ENCODE data around the gene C10orf90. TPM values are rescaled to one million over a fixed set of nuclear protein-coding genes. Genes with fewer than 3 reads are reported as not detected.

Gene C10orf90
- total RNA-seq, 1 donor from 2014 or later: 0.89 TPM

DNA sequence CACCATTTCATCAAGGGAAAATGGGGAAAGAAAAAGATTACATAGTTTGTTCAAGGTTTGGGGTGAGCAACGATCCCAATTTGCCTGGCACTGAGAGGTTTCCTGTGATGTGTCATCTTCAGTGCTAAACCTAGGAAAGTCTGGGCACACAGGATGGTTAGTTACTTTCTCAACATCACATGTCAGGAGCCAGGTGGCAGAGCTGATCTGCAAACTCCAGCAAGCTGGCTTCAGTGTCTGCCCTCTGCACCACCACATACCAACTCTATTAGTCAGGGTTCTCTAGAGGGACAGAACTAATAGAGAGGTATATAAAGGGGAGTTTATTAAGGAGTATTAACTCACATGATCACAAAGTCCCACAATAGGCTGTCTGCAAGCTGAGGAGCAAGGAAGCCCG lies 293.5 kb downstream of the C10orf90 start:
- Mint-ChIP-seq H3K27me3 (ENCODE audit: low read depth) (no peaks in the 10 kb centered on the region), H3K9me3 (peaks cover 13% of the 10 kb centered on the region), H3K36me3 (ENCODE audit: low read depth) (peaks cover 39% of the 10 kb centered on the region), H3K4me3 (no peak overlapping the region), H3K4me1 (peaks cover 17% of the 10 kb centered on the region), H3K27ac (ENCODE audit: unreplicated experiment) (no peak overlapping the region)
- TF ChIP-seq, protein P1, sequence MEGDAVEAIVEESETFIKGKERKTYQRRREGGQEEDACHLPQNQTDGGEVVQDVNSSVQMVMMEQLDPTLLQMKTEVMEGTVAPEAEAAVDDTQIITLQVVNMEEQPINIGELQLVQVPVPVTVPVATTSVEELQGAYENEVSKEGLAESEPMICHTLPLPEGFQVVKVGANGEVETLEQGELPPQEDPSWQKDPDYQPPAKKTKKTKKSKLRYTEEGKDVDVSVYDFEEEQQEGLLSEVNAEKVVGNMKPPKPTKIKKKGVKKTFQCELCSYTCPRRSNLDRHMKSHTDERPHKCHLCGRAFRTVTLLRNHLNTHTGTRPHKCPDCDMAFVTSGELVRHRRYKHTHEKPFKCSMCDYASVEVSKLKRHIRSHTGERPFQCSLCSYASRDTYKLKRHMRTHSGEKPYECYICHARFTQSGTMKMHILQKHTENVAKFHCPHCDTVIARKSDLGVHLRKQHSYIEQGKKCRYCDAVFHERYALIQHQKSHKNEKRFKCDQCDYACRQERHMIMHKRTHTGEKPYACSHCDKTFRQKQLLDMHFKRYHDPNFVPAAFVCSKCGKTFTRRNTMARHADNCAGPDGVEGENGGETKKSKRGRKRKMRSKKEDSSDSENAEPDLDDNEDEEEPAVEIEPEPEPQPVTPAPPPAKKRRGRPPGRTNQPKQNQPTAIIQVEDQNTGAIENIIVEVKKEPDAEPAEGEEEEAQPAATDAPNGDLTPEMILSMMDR (conservative IDR thresholded peaks at IDR 0.05): no peak
- no peak for DNase-seq (ENCODE audit: low read depth, low spot score)

DNA sequence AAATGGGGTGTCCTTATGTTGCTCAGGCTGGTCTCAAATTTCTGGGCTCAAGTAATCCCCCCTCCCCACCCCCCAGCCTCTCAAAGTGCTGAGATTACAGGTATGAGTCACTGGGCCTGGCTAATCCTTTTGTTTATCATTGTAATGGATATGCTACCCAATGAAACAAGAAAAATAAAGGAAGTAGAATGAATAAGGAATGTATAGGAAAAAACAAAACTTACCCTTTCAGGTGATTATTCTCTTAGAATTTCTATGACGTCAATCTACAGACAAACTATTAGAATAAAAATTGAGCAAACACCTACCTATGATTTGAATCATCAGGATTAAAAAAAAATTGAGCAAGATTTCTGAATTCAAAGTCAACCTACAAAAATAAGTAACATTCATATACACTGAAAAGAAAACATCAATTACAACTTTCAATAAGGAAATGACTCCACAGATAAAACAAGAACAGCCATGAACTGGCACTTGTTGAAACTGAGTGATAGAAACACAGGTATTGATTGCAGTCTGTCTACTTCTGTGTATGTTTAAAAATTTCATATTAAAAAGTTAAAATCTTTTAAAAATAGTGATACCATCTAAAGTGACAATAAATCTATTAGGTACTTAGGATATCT lies 294.5 kb downstream of the C10orf90 start:
- TF ChIP-seq, protein P1 (conservative IDR thresholded peaks at IDR 0.05): no peak
- DNase-seq (ENCODE audit: low read depth, low spot score): no peak
- Mint-ChIP-seq H3K4me1 (peaks cover 17% of the 10 kb centered on the region), H3K27me3 (ENCODE audit: low read depth) (no peaks in the 10 kb centered on the region), H3K27ac (ENCODE audit: unreplicated experiment) (no peak overlapping the region), H3K36me3 (ENCODE audit: low read depth) (peaks cover 39% of the 10 kb centered on the region), H3K4me3 (no peak overlapping the region), H3K9me3 (peaks cover 13% of the 10 kb centered on the region)

DNA sequence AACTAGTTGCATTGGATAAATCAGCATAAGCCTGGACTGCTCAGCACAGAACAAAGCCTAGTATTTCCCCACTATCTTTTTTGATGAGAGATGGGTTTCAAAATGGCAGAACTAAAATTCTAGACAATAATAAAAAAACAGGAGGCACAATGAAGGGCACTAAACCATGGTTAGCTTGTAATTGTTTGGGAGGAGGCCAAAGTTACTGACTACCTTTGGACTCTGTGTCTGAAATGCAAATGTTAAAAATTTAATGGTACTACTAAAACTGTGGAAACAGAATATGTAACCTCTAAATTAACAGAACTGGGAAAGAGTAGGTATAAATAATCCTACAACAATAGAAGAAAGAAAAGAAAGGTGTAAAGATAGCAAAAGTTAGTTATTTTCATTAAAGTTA lies 295.2 kb downstream of the C10orf90 start:
- peaks cover 10% of the 10 kb centered on the region for H3K4me1 Mint-ChIP-seq
- TF ChIP-seq, protein P1 (conservative IDR thresholded peaks at IDR 0.05): no peak
- H3K9me3 Mint-ChIP-seq: peaks cover 13% of the 10 kb centered on the region
- DNase-seq (ENCODE audit: low read depth, low spot score): no peak
- no peak overlapping the region for H3K27ac Mint-ChIP-seq (ENCODE audit: unreplicated experiment)
- H3K27me3 Mint-ChIP-seq (ENCODE audit: low read depth): no peaks in the 10 kb centered on the region
- peaks cover 36% of the 10 kb centered on the region for H3K36me3 Mint-ChIP-seq (ENCODE audit: low read depth)
- no peak overlapping the region for H3K4me3 Mint-ChIP-seq

Other genes with a start within 250 kb of the C10orf90 start
- 55.8 and 62.9 TPM in 2 replicates for gene DOCK1, start 234.7 kb upstream of the C10orf90 start, total RNA-seq

All from neural crest cell (in vitro differentiated cells).